Astrocyte (in vitro differentiated cells and primary cell): ENCODE measurements around the gene PGGHG.

ENCODE experiments used
- EZH2 ChIP-seq: IDR thresholded peaks from 2 replicates; pipeline ENCODE4 v1.6.1; 2012; ENCODE audit warnings: mild to moderate bottlenecking, low read length, inconsistent platforms; ENCODE audit not compliant: insufficient read depth
- TF ChIP-seq, protein P1 (sequence below): IDR thresholded peaks from 2 replicates; pipeline ENCODE4 v1.5.1; 2011; ENCODE audit warnings: low read depth, mild to moderate bottlenecking, inconsistent platforms, low read length, moderate library complexity; ENCODE audit not compliant: insufficient read depth

DNA sequence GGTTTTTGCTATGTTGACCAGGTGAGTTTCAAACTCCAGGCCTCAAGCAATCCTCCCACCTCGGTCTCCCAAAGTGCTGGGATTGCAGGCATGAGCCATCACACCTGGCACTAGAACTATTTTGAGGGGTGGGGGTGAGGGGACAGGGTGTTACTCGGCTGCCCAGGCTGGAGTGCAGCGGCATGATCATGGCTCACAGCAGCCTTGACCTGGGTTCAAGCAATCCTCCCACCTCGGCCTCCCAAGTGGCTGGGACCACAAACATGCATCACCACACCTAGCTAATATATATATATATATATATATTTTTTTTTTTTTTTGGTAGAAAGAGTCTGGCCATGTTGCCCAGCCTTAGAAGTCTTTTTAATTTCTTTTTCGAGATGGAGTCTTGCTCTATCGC is 48.8 kb downstream of the PGGHG start:
- TF ChIP-seq, protein P1, sequence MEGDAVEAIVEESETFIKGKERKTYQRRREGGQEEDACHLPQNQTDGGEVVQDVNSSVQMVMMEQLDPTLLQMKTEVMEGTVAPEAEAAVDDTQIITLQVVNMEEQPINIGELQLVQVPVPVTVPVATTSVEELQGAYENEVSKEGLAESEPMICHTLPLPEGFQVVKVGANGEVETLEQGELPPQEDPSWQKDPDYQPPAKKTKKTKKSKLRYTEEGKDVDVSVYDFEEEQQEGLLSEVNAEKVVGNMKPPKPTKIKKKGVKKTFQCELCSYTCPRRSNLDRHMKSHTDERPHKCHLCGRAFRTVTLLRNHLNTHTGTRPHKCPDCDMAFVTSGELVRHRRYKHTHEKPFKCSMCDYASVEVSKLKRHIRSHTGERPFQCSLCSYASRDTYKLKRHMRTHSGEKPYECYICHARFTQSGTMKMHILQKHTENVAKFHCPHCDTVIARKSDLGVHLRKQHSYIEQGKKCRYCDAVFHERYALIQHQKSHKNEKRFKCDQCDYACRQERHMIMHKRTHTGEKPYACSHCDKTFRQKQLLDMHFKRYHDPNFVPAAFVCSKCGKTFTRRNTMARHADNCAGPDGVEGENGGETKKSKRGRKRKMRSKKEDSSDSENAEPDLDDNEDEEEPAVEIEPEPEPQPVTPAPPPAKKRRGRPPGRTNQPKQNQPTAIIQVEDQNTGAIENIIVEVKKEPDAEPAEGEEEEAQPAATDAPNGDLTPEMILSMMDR: no peak
- TF ChIP-seq EZH2: no peak
